ENCODE measurements around the gene PLA2G1B.

- TF ChIP-seq POLR2AphosphoS5 (IDR thresholded peaks at IDR 0.05) (no peak), CTCF (IDR thresholded peaks at IDR 0.05 in 8 of 11, conservative IDR thresholded peaks at IDR 0.05 in 3 of 11) (no peak), POLR2A (IDR thresholded peaks at IDR 0.05) (no peak)
These were observed at the start of gene PLA2G1B for GRCh38 chr12:120327593-120327992.
